K562 (cell line): ENCODE results near the gene HES5. TPM values are rescaled to one million over a fixed set of nuclear protein-coding genes. Genes with fewer than 3 reads are reported as not detected.

Experiments
- ATAC-seq: fragments of 200-7000 bp; cut with Tn5 transposase; 3 replicates; pipeline ENCODE4 v1.9.1; 2020; ENCODE audit warnings: moderate library complexity
- BruUV-seq: library from RNA; stranded (reverse); fragments of 400-500 nt; replicated peaks from 2 replicates; lab custom pipeline; 2021; lab: Mats Ljungman, UMichigan
- CTCF ChIA-PET: fragments of 300-600 bp; formaldehyde crosslinking; extraction: SDS; loops from one replicate; lab custom pipeline; 2021; ENCODE audit warnings: low intra/inter-chr PET ratio; lab: Yijun Ruan, JAX
- POLR2A ChIA-PET: fragments of 300-600, 350-650 bp; sonication (Branson Sonifier 250); formaldehyde crosslinking; extraction: SDS; loops from one replicate; lab custom pipeline; 2021; ENCODE audit warnings: antibody characterized with exemption, inconsistent platforms; lab: Yijun Ruan, JAX
- DNase-seq, 4 experiments: peaks; one replicate each; pipeline versions ENCODE4 v3.0.0 to v3.0.0-alpha.2; 2011 to 2018; ENCODE audit warnings: low spot score in 3 of 4, mixed read lengths in 3 of 4; ENCODE audit errors: extremely low read depth in 1 of 4
- FAIRE-seq: peaks from 2 replicates; lab custom pipeline; 2011; peaks lifted over from hg19 to GRCh38; lab: Jason Lieb, UNC
- H2AFZ ChIP-seq: 2 replicates; pipeline ENCODE4 v1.6.0; 2011; ENCODE audit warnings: low read depth, low read length, control low read depth, inconsistent platforms
- H3K27ac ChIP-seq: fragments of 200-600 bp; 3 replicates; pipeline ENCODE4 v1.8.0; 2011; ENCODE audit warnings: low read depth, mild to moderate bottlenecking, control low read depth, inconsistent platforms, low read length, moderate library complexity, mixed read lengths; ENCODE audit errors: extremely low read depth
- H3K27me3 ChIP-seq, 2 experiments: fragments of 300-600 bp in 1 of 2; 2 replicates in 1 of 2; 3 replicates in 1 of 2; pipeline versions ENCODE4 v1.6.0 to v1.8.0; 2011; ENCODE audit warnings: inconsistent platforms in 2 of 2, low read length in 2 of 2, mild to moderate bottlenecking in 1 of 2, mixed read lengths in 1 of 2, moderate library complexity in 1 of 2; ENCODE audit not compliant: control insufficient read depth in 2 of 2, insufficient read depth in 2 of 2
- H3K36me3 ChIP-seq: fragments of 300-600 bp; 3 replicates; pipeline ENCODE4 v1.8.0; 2011; ENCODE audit warnings: mild to moderate bottlenecking, low read length, inconsistent platforms; ENCODE audit not compliant: control insufficient read depth, insufficient read depth
- H3K4me1 ChIP-seq, 2 experiments: fragments of 200-600 bp in 1 of 2; replicated peaks in 1 of 2; 2 replicates in 1 of 2; 3 replicates in 1 of 2; pipeline versions ENCODE4 v1.5.1 to v1.8.0; 2011; ENCODE audit warnings: inconsistent platforms in 2 of 2, low read length in 2 of 2, mild to moderate bottlenecking in 1 of 2, mixed read lengths in 1 of 2, moderate library complexity in 1 of 2; ENCODE audit not compliant: control insufficient read depth in 2 of 2, insufficient read depth in 2 of 2
- H3K4me2 ChIP-seq: 2 replicates; pipeline ENCODE4 v1.6.1; 2011; ENCODE audit warnings: low read length, control low read depth, inconsistent platforms, mixed read lengths; ENCODE audit not compliant: insufficient read depth
- H3K4me3 ChIP-seq: fragments of 200-600 bp; sonication (generic), shearing (Covaris generic); 2 replicates; pipeline ENCODE4 v1.5.1; 2016; ENCODE audit warnings: control low read depth, inconsistent platforms
- H3K79me2 ChIP-seq: fragments of 200-600 bp; 3 replicates; pipeline ENCODE4 v1.8.0; 2011; ENCODE audit warnings: low read length, inconsistent platforms; ENCODE audit not compliant: control insufficient read depth, insufficient read depth
- H3K9ac ChIP-seq, 2 experiments: 2 replicates each; pipeline versions ENCODE4 v1.6.0 to v1.6.1; 2011; ENCODE audit warnings: low read depth in 2 of 2, low read length in 2 of 2, control low read depth in 1 of 2, inconsistent platforms in 1 of 2, mild to moderate bottlenecking in 1 of 2, mixed read lengths in 1 of 2; ENCODE audit not compliant: insufficient read depth in 1 of 2
- H3K9me1 ChIP-seq: one replicate; pipeline ENCODE4 v1.6.0; 2011; ENCODE audit warnings: inconsistent platforms, mild to moderate bottlenecking, low read length, moderate library complexity; ENCODE audit not compliant: control insufficient read depth, insufficient read depth
- H3K9me3 ChIP-seq: replicated peaks from 2 replicates; pipeline ENCODE4 v1.5.1; 2011; ENCODE audit warnings: low read depth, low read length, inconsistent platforms; ENCODE audit not compliant: control insufficient read depth, insufficient read depth
- H4K20me1 ChIP-seq: replicated peaks from 2 replicates; pipeline ENCODE4 v1.6.1; 2011; ENCODE audit warnings: low read length, inconsistent platforms, mixed read lengths; ENCODE audit not compliant: control insufficient read depth, insufficient read depth
- ELK1 ChIP-seq: sonication (generic); formaldehyde crosslinking; IDR thresholded peaks from 2 replicates; pipeline ENCODE4 v1.8.1; 2022; ENCODE audit warnings: missing genetic modification reagents
- FOSL1 ChIP-seq: fragments of 200-800 bp; sonication (Bioruptor generic); conservative IDR thresholded peaks from 2 replicates; pipeline ENCODE4 v1.6.1; 2016; ENCODE audit warnings: missing genetic modification characterization, missing compliant biosample characterization
- JUND ChIP-seq, 2 experiments: IDR thresholded peaks; 2 replicates in 1 of 2; 3 replicates in 1 of 2; pipeline ENCODE4 v1.6.1; 2011; ENCODE audit warnings: borderline replicate concordance in 2 of 2, low read depth in 2 of 2, low read length in 2 of 2, improper control_type of control experiment in 1 of 2, missing biosample characterization in 1 of 2, missing genetic modification characterization in 1 of 2, missing genetic modification reagents in 1 of 2
- POLR2AphosphoS2 ChIP-seq: IDR thresholded peaks from 2 replicates; pipeline ENCODE4 v1.6.1; 2012; ENCODE audit warnings: low read length, improper control_type of control experiment
- PRPF4 ChIP-seq: fragments of 200-400 bp; formaldehyde crosslinking; IDR thresholded peaks from one replicate; pipeline ENCODE4 v1.6.1; 2017; ENCODE audit warnings: low read length, low read depth, mild to moderate bottlenecking; ENCODE audit not compliant: insufficient read depth, poor library complexity, severe bottlenecking
- SLC30A9 ChIP-seq: fragments of 250-450 bp; sonication (Bioruptor Pico); IDR thresholded peaks from 2 replicates; pipeline ENCODE4 v1.8.0; 2022; ENCODE audit warnings: mild to moderate bottlenecking, moderate library complexity
- U2AF2 ChIP-seq: fragments of 200-400 bp; formaldehyde crosslinking; optimal IDR thresholded peaks from 2 replicates; pipeline ENCODE3; 2017; ENCODE audit warnings: low read depth, mild to moderate bottlenecking, low read length
- ZNF347 ChIP-seq: fragments of 450-650 bp; formaldehyde crosslinking; IDR thresholded peaks from 2 replicates; pipeline ENCODE4 v1.4.0; 2020; ENCODE audit warnings: low read depth, mild to moderate bottlenecking, moderate library complexity
- ZNF507 ChIP-seq: conservative IDR thresholded peaks from 2 replicates; pipeline ENCODE4 v1.6.1; 2017; ENCODE audit warnings: missing genetic modification characterization, missing compliant biosample characterization
- ZNF778 ChIP-seq: fragments of 450-650 bp; formaldehyde crosslinking; IDR thresholded peaks from 2 replicates; pipeline ENCODE4 v1.4.0; 2020; ENCODE audit warnings: mild to moderate bottlenecking, moderate library complexity
- WGBS: fragments of 100-300 bp; shearing (Covaris generic); methylation state at CpG from one replicate; pipeline ENCODE4 v1.1.6; 2016; ENCODE audit warnings: low coverage, mixed read lengths; ENCODE audit not compliant: insufficient coverage; ENCODE audit errors: missing lambda C conversion rate; 5-methylcytosine and 5-hydroxymethylcytosine counted together
- in situ Hi-C: fragments of 300-500 bp; cut with MboI; formaldehyde crosslinking; loops from 4 replicates; pipeline ENCODE4 v1.15.0; 2018; ENCODE audit warnings: inconsistent platforms, mixed read lengths
- intact Hi-C: fragments of 100-400 bp; cut with micrococcal nuclease; formaldehyde crosslinking; loops from 2 replicates; pipeline ENCODE4 v1.14.2; 2022
- polyA plus RNA-seq, 8 experiments: library from polyadenylated mRNA; depleted of rRNA in 4 of 8; stranded (reverse) in 5 of 8; unstranded in 3 of 8; fragments of >200 nt; fragmentation: Nextera tagmentation in 2 of 8; fragmentation: Illumina TruSeq in 1 of 8; extraction: Ambion mirVana in 2 of 8; extraction: Trizol in 1 of 8; gene quantifications; 2 replicates each; pipeline versions ENCODE4 v1.2.1 to v1.2.3, GENCODE V29; 2011 to 2014; ENCODE audit warnings: inconsistent platforms in 1 of 8, missing spikeins in 1 of 8
- total RNA-seq, 7 experiments: library from RNA; depleted of rRNA in 6 of 7; stranded (reverse); fragments of >200 nt in 6 of 7; fragmentation: Illumina TruSeq in 2 of 7; extraction: Trizol in 2 of 7; gene quantifications; 2 replicates each; pipeline versions ENCODE4 v1.2.1 to v1.2.3, GENCODE V29; 2011 to 2021; ENCODE audit warnings: low replicate concordance in 1 of 7
- TF ChIP-seq, protein P1 (sequence below): sonication (generic); formaldehyde crosslinking; IDR thresholded peaks from 2 replicates; pipeline ENCODE4 v1.8.0; 2022; ENCODE audit warnings: mild to moderate bottlenecking, low read depth, missing genetic modification reagents
- TF ChIP-seq, protein P2 (sequence below), 3 experiments: IDR thresholded peaks in 2 of 3; conservative IDR thresholded peaks in 1 of 3; 2 replicates each; pipeline ENCODE4 v1.5.1; 2011 to 2012; ENCODE audit warnings: low read length in 3 of 3, mild to moderate bottlenecking in 3 of 3, control low read depth in 2 of 3, improper control_type of control experiment in 1 of 3, inconsistent platforms in 1 of 3, low read depth in 1 of 3, mixed read lengths in 1 of 3, moderate library complexity in 1 of 3; ENCODE audit not compliant: insufficient read depth in 2 of 3
- TF ChIP-seq, protein P3 (sequence below): sonication (generic); formaldehyde crosslinking; IDR thresholded peaks from 2 replicates; pipeline ENCODE4 v1.8.0; 2022; ENCODE audit warnings: mild to moderate bottlenecking, missing genetic modification reagents

The HES5 gene
- total and polyA plus RNA-seq, 9 of the 15 experiments (the other 6 are each of a cell fraction or from before 2014, with no cell fraction given) = not detected

DNA sequence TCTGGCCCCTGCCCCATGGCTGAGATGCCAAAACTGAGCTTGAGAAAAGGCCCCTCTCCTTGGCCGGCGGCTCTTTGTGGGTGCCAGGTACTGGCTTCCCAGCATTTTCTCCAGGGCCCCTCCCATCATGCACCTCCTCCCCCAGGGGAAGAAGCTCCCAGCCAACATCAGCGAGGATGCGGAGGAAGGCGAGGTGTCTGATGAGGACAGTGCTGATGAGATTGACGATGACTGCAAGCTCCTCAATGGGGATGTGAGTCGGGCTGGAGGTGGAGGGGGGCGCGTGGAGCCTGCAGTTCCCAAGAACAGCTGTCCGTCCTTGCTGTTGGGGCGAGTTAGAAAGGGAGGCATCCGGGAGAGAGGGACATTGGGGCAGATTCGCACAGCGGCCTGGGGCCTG is 40.4 kb downstream of the HES5 start:
- Histone ChIP-seq H3K4me3 (no peak overlapping the region), H3K4me2 (no peak overlapping the region), H3K27ac (no peak overlapping the region), H3K36me3 (no peaks in the 10 kb centered on the region), H4K20me1 (peaks cover 16% of the 10 kb centered on the region; the same call in 1 of the 2 replicates), H2AFZ (no peak overlapping the region), H3K9ac (no peak overlapping the region), H3K9me1 (no peaks in the 10 kb centered on the region), H3K27me3 (peaks cover 20 to 50% of the 10 kb centered on the region in 2 experiments; a peak in 4 of 5 replicates), H3K9me3 (no peaks in the 10 kb centered on the region), H3K4me1 (peaks cover 0 to 30% of the 10 kb centered on the region in 2 experiments; a peak in 2 of 5 replicates), H3K79me2 (no peaks in the 10 kb centered on the region)
- ChIA-PET POLR2A (interaction anchor here (0.6 to 1.1 kb wide), 3 partner anchors 11 to 29 kb away, joined by 4 read pairs; no protein-coding TSS in a partner anchor), CTCF (no interaction called here)
- ATAC-seq (no peak), DNase-seq (no peak), FAIRE-seq (no peak)
- BruUV-seq = no TSS peak
- intact Hi-C loops = no loop called here
- in situ Hi-C loops = no loop called here
- 1% methylated on average over 10 of the region's 14 CpGs for WGBS
- TF ChIP-seq, protein P1, sequence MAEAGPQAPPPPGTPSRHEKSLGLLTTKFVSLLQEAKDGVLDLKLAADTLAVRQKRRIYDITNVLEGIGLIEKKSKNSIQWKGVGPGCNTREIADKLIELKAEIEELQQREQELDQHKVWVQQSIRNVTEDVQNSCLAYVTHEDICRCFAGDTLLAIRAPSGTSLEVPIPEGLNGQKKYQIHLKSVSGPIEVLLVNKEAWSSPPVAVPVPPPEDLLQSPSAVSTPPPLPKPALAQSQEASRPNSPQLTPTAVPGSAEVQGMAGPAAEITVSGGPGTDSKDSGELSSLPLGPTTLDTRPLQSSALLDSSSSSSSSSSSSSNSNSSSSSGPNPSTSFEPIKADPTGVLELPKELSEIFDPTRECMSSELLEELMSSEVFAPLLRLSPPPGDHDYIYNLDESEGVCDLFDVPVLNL (CRISPR knock-in tag) = no peak
- TF ChIP-seq JUND (IDR thresholded peaks at IDR 0.05; ENCODE audit: borderline replicate concordance, low read depth, low read length) = no peak
- TF ChIP-seq JUND (tag; IDR thresholded peaks at IDR 0.05; ENCODE audit: borderline replicate concordance, low read depth, low read length) = no peak
- TF ChIP-seq ELK1 (CRISPR knock-in tag) = no peak
- TF ChIP-seq POLR2AphosphoS2 = no peak
- TF ChIP-seq, protein P2, sequence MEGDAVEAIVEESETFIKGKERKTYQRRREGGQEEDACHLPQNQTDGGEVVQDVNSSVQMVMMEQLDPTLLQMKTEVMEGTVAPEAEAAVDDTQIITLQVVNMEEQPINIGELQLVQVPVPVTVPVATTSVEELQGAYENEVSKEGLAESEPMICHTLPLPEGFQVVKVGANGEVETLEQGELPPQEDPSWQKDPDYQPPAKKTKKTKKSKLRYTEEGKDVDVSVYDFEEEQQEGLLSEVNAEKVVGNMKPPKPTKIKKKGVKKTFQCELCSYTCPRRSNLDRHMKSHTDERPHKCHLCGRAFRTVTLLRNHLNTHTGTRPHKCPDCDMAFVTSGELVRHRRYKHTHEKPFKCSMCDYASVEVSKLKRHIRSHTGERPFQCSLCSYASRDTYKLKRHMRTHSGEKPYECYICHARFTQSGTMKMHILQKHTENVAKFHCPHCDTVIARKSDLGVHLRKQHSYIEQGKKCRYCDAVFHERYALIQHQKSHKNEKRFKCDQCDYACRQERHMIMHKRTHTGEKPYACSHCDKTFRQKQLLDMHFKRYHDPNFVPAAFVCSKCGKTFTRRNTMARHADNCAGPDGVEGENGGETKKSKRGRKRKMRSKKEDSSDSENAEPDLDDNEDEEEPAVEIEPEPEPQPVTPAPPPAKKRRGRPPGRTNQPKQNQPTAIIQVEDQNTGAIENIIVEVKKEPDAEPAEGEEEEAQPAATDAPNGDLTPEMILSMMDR (IDR thresholded peaks at IDR 0.05 in 2 of 3, conservative IDR thresholded peaks at IDR 0.05 in 1 of 3; ENCODE audit: insufficient read depth in 2 of 3, low read depth in 1 of 3, low read length in 3 of 3) = no peak
- TF ChIP-seq, protein P3, sequence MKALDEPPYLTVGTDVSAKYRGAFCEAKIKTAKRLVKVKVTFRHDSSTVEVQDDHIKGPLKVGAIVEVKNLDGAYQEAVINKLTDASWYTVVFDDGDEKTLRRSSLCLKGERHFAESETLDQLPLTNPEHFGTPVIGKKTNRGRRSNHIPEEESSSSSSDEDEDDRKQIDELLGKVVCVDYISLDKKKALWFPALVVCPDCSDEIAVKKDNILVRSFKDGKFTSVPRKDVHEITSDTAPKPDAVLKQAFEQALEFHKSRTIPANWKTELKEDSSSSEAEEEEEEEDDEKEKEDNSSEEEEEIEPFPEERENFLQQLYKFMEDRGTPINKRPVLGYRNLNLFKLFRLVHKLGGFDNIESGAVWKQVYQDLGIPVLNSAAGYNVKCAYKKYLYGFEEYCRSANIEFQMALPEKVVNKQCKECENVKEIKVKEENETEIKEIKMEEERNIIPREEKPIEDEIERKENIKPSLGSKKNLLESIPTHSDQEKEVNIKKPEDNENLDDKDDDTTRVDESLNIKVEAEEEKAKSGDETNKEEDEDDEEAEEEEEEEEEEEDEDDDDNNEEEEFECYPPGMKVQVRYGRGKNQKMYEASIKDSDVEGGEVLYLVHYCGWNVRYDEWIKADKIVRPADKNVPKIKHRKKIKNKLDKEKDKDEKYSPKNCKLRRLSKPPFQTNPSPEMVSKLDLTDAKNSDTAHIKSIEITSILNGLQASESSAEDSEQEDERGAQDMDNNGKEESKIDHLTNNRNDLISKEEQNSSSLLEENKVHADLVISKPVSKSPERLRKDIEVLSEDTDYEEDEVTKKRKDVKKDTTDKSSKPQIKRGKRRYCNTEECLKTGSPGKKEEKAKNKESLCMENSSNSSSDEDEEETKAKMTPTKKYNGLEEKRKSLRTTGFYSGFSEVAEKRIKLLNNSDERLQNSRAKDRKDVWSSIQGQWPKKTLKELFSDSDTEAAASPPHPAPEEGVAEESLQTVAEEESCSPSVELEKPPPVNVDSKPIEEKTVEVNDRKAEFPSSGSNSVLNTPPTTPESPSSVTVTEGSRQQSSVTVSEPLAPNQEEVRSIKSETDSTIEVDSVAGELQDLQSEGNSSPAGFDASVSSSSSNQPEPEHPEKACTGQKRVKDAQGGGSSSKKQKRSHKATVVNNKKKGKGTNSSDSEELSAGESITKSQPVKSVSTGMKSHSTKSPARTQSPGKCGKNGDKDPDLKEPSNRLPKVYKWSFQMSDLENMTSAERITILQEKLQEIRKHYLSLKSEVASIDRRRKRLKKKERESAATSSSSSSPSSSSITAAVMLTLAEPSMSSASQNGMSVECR (CRISPR knock-in tag) = no peak
- no peak for TF ChIP-seq U2AF2
- TF ChIP-seq PRPF4 = no peak
- no peak for TF ChIP-seq SLC30A9 (CRISPR knock-in tag)
- no peak for TF ChIP-seq ZNF507
- no peak for TF ChIP-seq ZNF778 (CRISPR knock-in tag)
- TF ChIP-seq ZNF347 = no peak
- no peak for TF ChIP-seq FOSL1 (tag)
